ENCODE results near the gene TLL2. TPM values are rescaled to one million over a fixed set of nuclear protein-coding genes. Genes with fewer than 3 reads are reported as not detected.

TLL2 gene
- total and polyA plus RNA-seq, 2 of the 4 experiments (the other 2 are of a cell fraction): under 0.01 to 0.05 TPM

DNA sequence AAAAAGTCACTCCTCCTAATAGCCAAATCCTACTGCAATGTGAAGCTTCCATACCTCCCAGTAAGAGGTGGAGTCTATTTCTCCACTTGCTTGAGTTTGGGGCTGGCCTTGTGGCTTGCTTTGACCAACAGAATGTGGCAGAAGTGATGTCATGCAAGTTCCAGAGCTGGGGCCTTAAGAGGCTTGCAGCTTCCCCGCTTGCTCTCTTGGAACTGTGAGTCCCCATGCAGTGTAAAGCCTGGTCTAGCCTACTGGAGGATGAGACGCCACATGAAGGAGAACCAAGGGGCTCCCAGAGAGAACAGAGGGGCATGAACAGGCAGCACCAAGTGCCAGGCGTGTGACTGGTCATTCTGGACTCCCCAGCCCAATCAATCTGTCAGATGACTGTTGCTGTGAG lies 96.3 kb downstream of the TLL2 start:
- in situ Hi-C loops (cut with MboI; ENCODE audit: low sequenced_read_pairs) (no loop called here), dilution Hi-C loops (cut with HindIII; ENCODE audit: low sequenced_read_pairs, unreplicated experiment) (no loop called here), intact Hi-C loops (cut with micrococcal nuclease) (no loop called here)
- no peak for TF ChIP-seq POLR2A (IDR thresholded peaks at IDR 0.05; ENCODE audit: low read depth, low read length)
- TF ChIP-seq, protein P1, sequence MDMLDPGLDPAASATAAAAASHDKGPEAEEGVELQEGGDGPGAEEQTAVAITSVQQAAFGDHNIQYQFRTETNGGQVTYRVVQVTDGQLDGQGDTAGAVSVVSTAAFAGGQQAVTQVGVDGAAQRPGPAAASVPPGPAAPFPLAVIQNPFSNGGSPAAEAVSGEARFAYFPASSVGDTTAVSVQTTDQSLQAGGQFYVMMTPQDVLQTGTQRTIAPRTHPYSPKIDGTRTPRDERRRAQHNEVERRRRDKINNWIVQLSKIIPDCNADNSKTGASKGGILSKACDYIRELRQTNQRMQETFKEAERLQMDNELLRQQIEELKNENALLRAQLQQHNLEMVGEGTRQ (IDR thresholded peaks at IDR 0.05; ENCODE audit: low read depth, low read length): no peak
- no peak for TF ChIP-seq CEBPB (IDR thresholded peaks at IDR 0.05; ENCODE audit: low read depth, low read length)
- TF ChIP-seq FOS (IDR thresholded peaks at IDR 0.05; ENCODE audit: low read depth, low read length): no peak
- no peak for TF ChIP-seq RFX5 (IDR thresholded peaks at IDR 0.05; ENCODE audit: low read depth, low read length)
- no peak for TF ChIP-seq MAZ (IDR thresholded peaks at IDR 0.05; ENCODE audit: borderline replicate concordance, low read depth, low read length)
- TF ChIP-seq RCOR1 (IDR thresholded peaks at IDR 0.05; ENCODE audit: insufficient replicate concordance, low read length): no peak
- no peak for TF ChIP-seq RAD21 (IDR thresholded peaks at IDR 0.05; ENCODE audit: low read length)
- TF ChIP-seq, protein P2, sequence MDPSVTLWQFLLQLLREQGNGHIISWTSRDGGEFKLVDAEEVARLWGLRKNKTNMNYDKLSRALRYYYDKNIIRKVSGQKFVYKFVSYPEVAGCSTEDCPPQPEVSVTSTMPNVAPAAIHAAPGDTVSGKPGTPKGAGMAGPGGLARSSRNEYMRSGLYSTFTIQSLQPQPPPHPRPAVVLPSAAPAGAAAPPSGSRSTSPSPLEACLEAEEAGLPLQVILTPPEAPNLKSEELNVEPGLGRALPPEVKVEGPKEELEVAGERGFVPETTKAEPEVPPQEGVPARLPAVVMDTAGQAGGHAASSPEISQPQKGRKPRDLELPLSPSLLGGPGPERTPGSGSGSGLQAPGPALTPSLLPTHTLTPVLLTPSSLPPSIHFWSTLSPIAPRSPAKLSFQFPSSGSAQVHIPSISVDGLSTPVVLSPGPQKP (IDR thresholded peaks at IDR 0.05; ENCODE audit: borderline replicate concordance, low read depth, low read length): no peak
- no peak for TF ChIP-seq BHLHE40 (IDR thresholded peaks at IDR 0.05; ENCODE audit: low read depth, low read length)
- no peak for TF ChIP-seq SMC3 (IDR thresholded peaks at IDR 0.05; ENCODE audit: low read depth, low read length)
- no peak for TF ChIP-seq MAFK (IDR thresholded peaks at IDR 0.05; ENCODE audit: low read depth, low read length)
- TF ChIP-seq CTCF (conservative IDR thresholded peaks at IDR 0.05; ENCODE audit: low read depth, low read length): no peak
- TF ChIP-seq NFE2L2 (IDR thresholded peaks at IDR 0.05; ENCODE audit: low read depth, low read length): no peak
- H3K56ac ChIP-seq (ENCODE audit: extremely low read depth, insufficient read depth, low read length): no peak overlapping the region
- no peaks in the 10 kb centered on the region for H4K20me1 ChIP-seq (ENCODE audit: insufficient read depth, low read length)
- 33% methylated on average over 1 of the region's 3 CpGs; no CpG with 5 or more reads in 1 of the 2 experiments for WGBS, 2 experiments (ENCODE audit: extremely low coverage in 2 of 2, insufficient read length in 1 of 2)
- no peak overlapping the region for H2AFZ ChIP-seq (replicated peaks; ENCODE audit: low read length, poor library complexity)
- H3K23ac ChIP-seq (ENCODE audit: low read depth, low read length): no peak overlapping the region
- no TSS peak for BruUV-seq (replicated peaks)
- no peak overlapping the region for H2AK5ac ChIP-seq (ENCODE audit: low read depth, low read length)
- H3K9me3 ChIP-seq (ENCODE audit: control insufficient read depth, insufficient read depth, low read length): no peaks in the 10 kb centered on the region
- DNase-seq: no peak
- no peak overlapping the region for H2BK120ac ChIP-seq (ENCODE audit: low read depth, low read length)
- no peaks in the 10 kb centered on the region for H3K79me1 ChIP-seq (ENCODE audit: low read depth in 1 of 2, low read length in 2 of 2)
- H3K4me3 ChIP-seq (ENCODE audit: insufficient read depth, low read depth, low read length): no peak overlapping the region
- H2BK5ac ChIP-seq (ENCODE audit: low read depth, low read length, poor library complexity, severe bottlenecking): no peak overlapping the region
- no peak overlapping the region for H2BK15ac ChIP-seq (ENCODE audit: low read depth, low read length)
- POLR2A ChIA-PET (ENCODE audit: unreplicated experiment): no interaction called here
- H3K9ac ChIP-seq (ENCODE audit: low read depth, low read length): no peak overlapping the region
- no peak overlapping the region for H3K4ac ChIP-seq (ENCODE audit: low read depth, low read length)
- H3K9me1 ChIP-seq (ENCODE audit: insufficient read depth, low read length): no peaks in the 10 kb centered on the region
- H3K27me3 ChIP-seq (ENCODE audit: control insufficient read depth, insufficient read depth, low read length): no peaks in the 10 kb centered on the region; the same call in none of the 2 replicates
- CTCF ChIA-PET: no interaction called here
- no peak overlapping the region for H4K91ac ChIP-seq (ENCODE audit: insufficient read depth, low read depth, low read length)
- H3K4me1 ChIP-seq (ENCODE audit: control insufficient read depth, insufficient read depth, low read length): no peaks in the 10 kb centered on the region
- no peak overlapping the region for H4K8ac ChIP-seq (ENCODE audit: low read depth in 2 of 2, low read length in 2 of 2)
- H2BK20ac ChIP-seq (ENCODE audit: low read depth, low read length): no peak overlapping the region
- no peak overlapping the region for H3K18ac ChIP-seq (ENCODE audit: low read depth, low read length)
- no peak overlapping the region for H3K27ac ChIP-seq (ENCODE audit: insufficient read depth, low read length)
- H2AK9ac ChIP-seq (replicated peaks; ENCODE audit: low read depth, low read length, poor library complexity): no peak overlapping the region
- 0 out of 2 replicates have a peak, but pooled peaks have one; percentile 14 for ATAC-seq (ENCODE audit: low read depth)
- no peaks in the 10 kb centered on the region for H3K36me3 ChIP-seq (ENCODE audit: control insufficient read depth, insufficient read depth, low read length)
- H4K5ac ChIP-seq (ENCODE audit: low read depth, low read length): no peak overlapping the region
- H3K14ac ChIP-seq (replicated peaks; ENCODE audit: low read depth, low read length): no peak overlapping the region
- no peak overlapping the region for H3K4me2 ChIP-seq (ENCODE audit: low read depth, low read length)
